22Rv1 (cell line): ENCODE data around the gene AP1M1.

Experiments
- H3K27ac ChIP-seq: fragments of 450-650 bp; 2 replicates; pipeline ENCODE4 v1.5.1; 2017
- CTCF ChIP-seq: fragments of 450-650 bp; IDR thresholded peaks from 2 replicates; pipeline ENCODE4 v1.5.1; 2017; ENCODE audit warnings: mild to moderate bottlenecking
- ZFX ChIP-seq: fragments of 450-650 bp; IDR thresholded peaks from 2 replicates; pipeline ENCODE4 v1.6.1; 2017; ENCODE audit warnings: antibody characterized with exemption, borderline replicate concordance

Gene AP1M1

GRCh38 chr19:16249826-16250404, 52.2 kb downstream of the AP1M1 start:
- H3K27ac ChIP-seq = no peak overlapping the region
- TF ChIP-seq ZFX (no peak), CTCF (no peak)

GRCh38 chr19:16252459-16253205, 54.9 kb downstream of the AP1M1 start:
- no peak overlapping the region for H3K27ac ChIP-seq
- no peak for TF ChIP-seq ZFX
- no peak for TF ChIP-seq CTCF

GRCh38 chr19:16254851-16255408, 57.2 kb downstream of the AP1M1 start:
- no peak for TF ChIP-seq ZFX
- no peak for TF ChIP-seq CTCF
- no peak overlapping the region for H3K27ac ChIP-seq

- TF ChIP-seq ZFX (no peak), CTCF (no peak)
- H3K27ac ChIP-seq = no peak overlapping the region
Measured at GRCh38 chr19:16257509-16258002, 59.8 kb downstream of the AP1M1 start.

- TF ChIP-seq CTCF (no peak), ZFX (no peak)
- no peak overlapping the region for H3K27ac ChIP-seq
Measured at GRCh38 chr19:16258440-16258903, 60.8 kb downstream of the AP1M1 start.

- no peak overlapping the region for H3K27ac ChIP-seq
Measured at GRCh38 chr19:16259385-16260159, 61.9 kb downstream of the AP1M1 start.

More at GRCh38 chr19:16259385-16260159, 61.9 kb downstream of the AP1M1 start:
- TF ChIP-seq CTCF (no peak), ZFX (no peak)
